KMS-11 (cell line): ENCODE results near the gene SHC2.

Experiments
- H2AFZ ChIP-seq: fragments of 200-600 bp; sonication (generic); 2 replicates; pipeline ENCODE4 v1.6.1; 2016; ENCODE audit warnings: antibody characterized with exemption, mixed run types, low read depth
- H3K27ac ChIP-seq: fragments of 200-600 bp; sonication (generic); 2 replicates; pipeline ENCODE4 v1.6.1; 2016; ENCODE audit warnings: mild to moderate bottlenecking, mixed run types
- H3K27me3 ChIP-seq: fragments of 200-600 bp; sonication (generic); 2 replicates; pipeline ENCODE4 v1.6.1; 2017; ENCODE audit warnings: mild to moderate bottlenecking, low read depth, mixed run types, moderate library complexity; ENCODE audit not compliant: insufficient read depth
- H3K36me3 ChIP-seq: fragments of 200-600 bp; sonication (generic); 2 replicates; pipeline ENCODE4 v1.6.1; 2017; ENCODE audit warnings: mild to moderate bottlenecking, mixed run types; ENCODE audit not compliant: insufficient read depth
- H3K4me1 ChIP-seq: fragments of 200-600 bp; sonication (generic); 2 replicates; pipeline ENCODE4 v1.6.1; 2016; ENCODE audit warnings: mild to moderate bottlenecking, low read depth, mixed run types; ENCODE audit not compliant: poor library complexity, severe bottlenecking
- H3K4me2 ChIP-seq: fragments of 200-600 bp; sonication (generic); 2 replicates; pipeline ENCODE4 v1.7.0; 2016; ENCODE audit warnings: mild to moderate bottlenecking, mixed run types
- H3K4me3 ChIP-seq: fragments of 200-600 bp; sonication (generic); IDR thresholded peaks from 2 replicates; pipeline ENCODE4 v1.6.1; 2017; ENCODE audit warnings: low read depth, low read length, mixed read lengths; ENCODE audit not compliant: insufficient read depth
- H3K79me2 ChIP-seq: fragments of 200-600 bp; sonication (generic); 2 replicates; pipeline ENCODE4 v1.6.1; 2016; ENCODE audit warnings: low read depth, mixed run types; ENCODE audit not compliant: insufficient read depth
- H3K9ac ChIP-seq: fragments of 200-600 bp; sonication (generic); 2 replicates; pipeline ENCODE4 v1.6.1; 2016; ENCODE audit warnings: mild to moderate bottlenecking, mixed run types
- H4K20me1 ChIP-seq: fragments of 200-600 bp; sonication (generic); 2 replicates; pipeline ENCODE4 v1.6.1; 2016; ENCODE audit warnings: mild to moderate bottlenecking, mixed run types; ENCODE audit not compliant: insufficient read depth
- CTCF ChIP-seq: fragments of 200-600 bp; sonication (generic); conservative IDR thresholded peaks from 2 replicates; pipeline ENCODE4 v1.6.1; 2017; ENCODE audit warnings: low read depth, mild to moderate bottlenecking, antibody characterized with exemption, low read length, moderate library complexity, mixed read lengths

The SHC2 gene

GRCh38 chr19:419721-420515 lies 40.9 kb downstream of the SHC2 start:
- no peak overlapping the region for H3K27ac ChIP-seq
- no peak for TF ChIP-seq CTCF
- H3K27me3 ChIP-seq, result peaks cover 75% of the 10 kb centered on the region
- H3K4me1 ChIP-seq, result no peaks in the 10 kb centered on the region
- no peak overlapping the region for H3K4me3 ChIP-seq
- H2AFZ ChIP-seq, result no peak overlapping the region
- no peak overlapping the region for H3K4me2 ChIP-seq
- no peaks in the 10 kb centered on the region for H3K36me3 ChIP-seq
- no peak overlapping the region for H3K9ac ChIP-seq
- no peaks in the 10 kb centered on the region for H3K79me2 ChIP-seq
- H4K20me1 ChIP-seq, result no peaks in the 10 kb centered on the region

GRCh38 chr19:418761-419671 lies 41.8 kb downstream of the SHC2 start:
- Histone ChIP-seq H2AFZ (no peak overlapping the region), H3K4me1 (no peaks in the 10 kb centered on the region), H3K4me3 (no peak overlapping the region), H3K4me2 (no peak overlapping the region), H3K36me3 (no peaks in the 10 kb centered on the region), H4K20me1 (no peaks in the 10 kb centered on the region), H3K27ac (no peak overlapping the region), H3K9ac (no peak overlapping the region), H3K27me3 (peaks cover 75% of the 10 kb centered on the region), H3K79me2 (no peaks in the 10 kb centered on the region)
- TF ChIP-seq CTCF, result no peak

GRCh38 chr19:416416-416815 lies 44.4 kb downstream of the SHC2 start:
- no peaks in the 10 kb centered on the region for H4K20me1 ChIP-seq
- no peak for TF ChIP-seq CTCF
- H3K9ac ChIP-seq, result no peak overlapping the region
- H3K36me3 ChIP-seq, result no peaks in the 10 kb centered on the region
- no peaks in the 10 kb centered on the region for H3K4me1 ChIP-seq
- no peak overlapping the region for H3K4me2 ChIP-seq
- no peak overlapping the region for H3K27ac ChIP-seq
- peaks cover 74% of the 10 kb centered on the region for H3K27me3 ChIP-seq
- no peak overlapping the region for H3K4me3 ChIP-seq
- no peaks in the 10 kb centered on the region for H3K79me2 ChIP-seq
- no peak overlapping the region for H2AFZ ChIP-seq

GRCh38 chr19:415292-415691 lies 45.5 kb downstream of the SHC2 start:
- no peaks in the 10 kb centered on the region for H3K4me1 ChIP-seq
- H3K79me2 ChIP-seq, result no peaks in the 10 kb centered on the region
- no peak overlapping the region for H2AFZ ChIP-seq
- no peak for TF ChIP-seq CTCF
- no peaks in the 10 kb centered on the region for H3K36me3 ChIP-seq
- no peaks in the 10 kb centered on the region for H4K20me1 ChIP-seq
- H3K4me2 ChIP-seq, result no peak overlapping the region
- H3K4me3 ChIP-seq, result no peak overlapping the region
- H3K9ac ChIP-seq, result no peak overlapping the region
- H3K27me3 ChIP-seq, result peaks cover 70% of the 10 kb centered on the region
- no peak overlapping the region for H3K27ac ChIP-seq
